ENCODE results near the gene FRK. TPM values are rescaled to one million over a fixed set of nuclear protein-coding genes. Genes with fewer than 3 reads are reported as not detected.
"Not testable (repeated sequence)": the region's sequence is repeated elsewhere in the genome, so short reads cannot be mapped to it uniquely, and the experiment has no call there.

FRK gene
- total and polyA plus RNA-seq, 5 donors from 2014 or later = not detected

- H3K36me3 ChIP-seq (ENCODE audit: control insufficient read depth, insufficient read depth, low read length); H3K4me3 ChIP-seq (ENCODE audit: low read depth, low read length); H3K4me3 Mint-ChIP-seq; H3K9me3 Mint-ChIP-seq; H3K27ac Mint-ChIP-seq; H3K4me1 Mint-ChIP-seq; ATAC-seq (ENCODE audit: low read depth in 2 of 2); DNase-seq; H3K9me3 ChIP-seq (ENCODE audit: control insufficient read depth in 2 of 2, low read length in 2 of 2); H3K36me3 Mint-ChIP-seq; H3K27me3 ChIP-seq (ENCODE audit: control insufficient read depth, insufficient read depth, low read length); H3K27me3 Mint-ChIP-seq; H3K4me1 ChIP-seq (ENCODE audit: control insufficient read depth, insufficient read depth, low read length, poor library complexity, severe bottlenecking); H3K27ac ChIP-seq (ENCODE audit: insufficient read depth, low read length, poor library complexity, severe bottlenecking): not testable (repeated sequence)
These were observed 171.8 kb downstream of the FRK start for GRCh38 chr6:115888687-115889470.

- H3K9me3 Mint-ChIP-seq = peaks cover 0 to 2% (median 0%) of the 10 kb centered on the region in 7 donors
- H3K36me3 Mint-ChIP-seq = no peaks in the 10 kb centered on the region
- Histone ChIP-seq H3K9me3 (ENCODE audit: control insufficient read depth in 2 of 2, low read length in 2 of 2) (no peaks in the 10 kb centered on the region), H3K4me3 (ENCODE audit: low read depth, low read length) (no peak overlapping the region), H3K4me1 (ENCODE audit: control insufficient read depth, insufficient read depth, low read length, poor library complexity, severe bottlenecking) (no peaks in the 10 kb centered on the region), H3K27me3 (ENCODE audit: control insufficient read depth, insufficient read depth, low read length) (no peaks in the 10 kb centered on the region), H3K36me3 (ENCODE audit: control insufficient read depth, insufficient read depth, low read length) (no peaks in the 10 kb centered on the region), H3K27ac (ENCODE audit: insufficient read depth, low read length, poor library complexity, severe bottlenecking) (no peak overlapping the region)
- no peaks in the 10 kb centered on the region for H3K4me1 Mint-ChIP-seq
- H3K27me3 Mint-ChIP-seq = no peaks in the 10 kb centered on the region
- no peak overlapping the region for H3K4me3 Mint-ChIP-seq
- no peak overlapping the region for H3K27ac Mint-ChIP-seq
- no peak for ATAC-seq (ENCODE audit: low read depth in 2 of 2)
- no peak for DNase-seq
These were observed 172.8 kb downstream of the FRK start for GRCh38 chr6:115887891-115888290.

- Mint-ChIP-seq H3K27me3 (no peaks in the 10 kb centered on the region), H3K4me1 (no peaks in the 10 kb centered on the region), H3K4me3 (no peak overlapping the region), H3K27ac (no peak overlapping the region), H3K9me3 (no peaks in the 10 kb centered on the region), H3K36me3 (no peaks in the 10 kb centered on the region)
- Histone ChIP-seq H3K4me3 (ENCODE audit: low read depth, low read length) (no peak overlapping the region), H3K4me1 (ENCODE audit: control insufficient read depth, insufficient read depth, low read length, poor library complexity, severe bottlenecking) (no peaks in the 10 kb centered on the region), H3K27ac (ENCODE audit: insufficient read depth, low read length, poor library complexity, severe bottlenecking) (no peak overlapping the region), H3K27me3 (ENCODE audit: control insufficient read depth, insufficient read depth, low read length) (no peaks in the 10 kb centered on the region), H3K36me3 (ENCODE audit: control insufficient read depth, insufficient read depth, low read length) (no peaks in the 10 kb centered on the region), H3K9me3 (ENCODE audit: control insufficient read depth in 2 of 2, low read length in 2 of 2) (no peaks in the 10 kb centered on the region)
- DNase-seq = no peak
- no peak for ATAC-seq (ENCODE audit: low read depth in 2 of 2)
These were observed 174.9 kb downstream of the FRK start for GRCh38 chr6:115885636-115886366.

- Mint-ChIP-seq H3K27me3 (no peaks in the 10 kb centered on the region), H3K27ac (no peak overlapping the region), H3K4me1 (no peaks in the 10 kb centered on the region), H3K4me3 (no peak overlapping the region), H3K36me3 (no peaks in the 10 kb centered on the region), H3K9me3 (no peaks in the 10 kb centered on the region)
- Histone ChIP-seq H3K4me1 (ENCODE audit: control insufficient read depth, insufficient read depth, low read length, poor library complexity, severe bottlenecking) (no peaks in the 10 kb centered on the region), H3K9me3 (ENCODE audit: control insufficient read depth in 2 of 2, low read length in 2 of 2) (no peaks in the 10 kb centered on the region), H3K27me3 (ENCODE audit: control insufficient read depth, insufficient read depth, low read length) (no peaks in the 10 kb centered on the region), H3K27ac (ENCODE audit: insufficient read depth, low read length, poor library complexity, severe bottlenecking) (no peak overlapping the region), H3K36me3 (ENCODE audit: control insufficient read depth, insufficient read depth, low read length) (no peaks in the 10 kb centered on the region), H3K4me3 (ENCODE audit: low read depth, low read length) (no peak overlapping the region)
- no peak for DNase-seq
- ATAC-seq (ENCODE audit: low read depth in 2 of 2) = no peak
These were observed 177.9 kb downstream of the FRK start for GRCh38 chr6:115882771-115883170.

GRCh38 chr6:115882174-115882573 is 178.5 kb downstream of the FRK start:
- DNase-seq (no peak), ATAC-seq (ENCODE audit: low read depth in 2 of 2) (no peak)
- Mint-ChIP-seq H3K4me3 (no peak overlapping the region), H3K27ac (no peak overlapping the region), H3K27me3 (no peaks in the 10 kb centered on the region), H3K4me1 (no peaks in the 10 kb centered on the region), H3K36me3 (no peaks in the 10 kb centered on the region), H3K9me3 (no peaks in the 10 kb centered on the region)
- Histone ChIP-seq H3K36me3 (ENCODE audit: control insufficient read depth, insufficient read depth, low read length) (no peaks in the 10 kb centered on the region), H3K4me3 (ENCODE audit: low read depth, low read length) (no peak overlapping the region), H3K27ac (ENCODE audit: insufficient read depth, low read length, poor library complexity, severe bottlenecking) (no peak overlapping the region), H3K9me3 (ENCODE audit: control insufficient read depth in 2 of 2, low read length in 2 of 2) (no peaks in the 10 kb centered on the region), H3K4me1 (ENCODE audit: control insufficient read depth, insufficient read depth, low read length, poor library complexity, severe bottlenecking) (no peaks in the 10 kb centered on the region), H3K27me3 (ENCODE audit: control insufficient read depth, insufficient read depth, low read length) (no peaks in the 10 kb centered on the region)

Other genes with a start within 250 kb of the FRK start
- 32.4 TPM for gene NT5DC1, start 40.0 kb upstream of the FRK start, total RNA-seq
- 10 to 100 TPM; 57.9 to 80.2 (median 66.9) TPM for gene NT5DC1, start 40.0 kb upstream of the FRK start, polyA plus RNA-seq
- not detected for gene COL10A1, start 65.2 kb upstream of the FRK start, total RNA-seq
- gene COL10A1, start 65.2 kb upstream of the FRK start, polyA plus RNA-seq = not detected
- 40.2 TPM for gene TSPYL4, start 193.2 kb upstream of the FRK start, total RNA-seq
- gene TSPYL4, start 193.2 kb upstream of the FRK start, polyA plus RNA-seq = 10 to 100 TPM; 11.3 to 21.1 (median 14.2) TPM
- 188 TPM for gene TSPYL1, start 219.0 kb upstream of the FRK start, total RNA-seq
- gene TSPYL1, start 219.0 kb upstream of the FRK start, polyA plus RNA-seq = 10 to 100 TPM; 38.3 to 53.0 (median 43.4) TPM

Measured in CD4-positive, CD25-positive, alpha-beta regulatory T cell (primary cell).